Small intestine (tissue), 7 donors: ENCODE results near the gene SARDH. TPM values are rescaled to one million over a fixed set of nuclear protein-coding genes. Genes with fewer than 3 reads are reported as not detected.
"Not testable (repeated sequence)": the region's sequence is repeated elsewhere in the genome, so short reads cannot be mapped to it uniquely, and the experiment has no call there.

Source experiments
- DNase-seq, 2 donors: peaks; one replicate each; pipeline versions ENCODE4 v3.0.0 to v3.0.0-alpha.2; 2013
- FAIRE-seq: peaks from 2 replicates; lab custom pipeline; 2012; peaks lifted over from hg19 to GRCh38; lab: Jason Lieb, UNC
- H3K27ac ChIP-seq, 3 donors: one replicate each; pipeline ENCODE4 v1.5.1; 2013; ENCODE audit warnings: low read length in 2 of 3, mild to moderate bottlenecking in 2 of 3, control low read depth in 1 of 3, inconsistent platforms in 1 of 3, low read depth in 1 of 3, moderate library complexity in 1 of 3
- H3K27me3 ChIP-seq, 3 donors: one replicate each; pipeline ENCODE4 v1.6.1; 2013; ENCODE audit warnings: low read length in 3 of 3, inconsistent platforms in 1 of 3; ENCODE audit not compliant: control insufficient read depth in 3 of 3, insufficient read depth in 3 of 3
- H3K36me3 ChIP-seq, 3 donors: one replicate each; pipeline ENCODE4 v1.6.1; 2013; ENCODE audit warnings: low read length in 3 of 3, inconsistent platforms in 1 of 3, low read depth in 1 of 3, mild to moderate bottlenecking in 1 of 3, moderate library complexity in 1 of 3; ENCODE audit not compliant: control insufficient read depth in 3 of 3, insufficient read depth in 2 of 3
- H3K4me1 ChIP-seq, 3 donors: one replicate each; pipeline ENCODE4 v1.6.1; 2013; ENCODE audit warnings: low read length in 2 of 3, inconsistent platforms in 1 of 3, low read depth in 1 of 3, mild to moderate bottlenecking in 1 of 3, moderate library complexity in 1 of 3; ENCODE audit not compliant: control insufficient read depth in 3 of 3, insufficient read depth in 2 of 3
- H3K4me3 ChIP-seq, 3 donors: one replicate each; pipeline ENCODE4 v1.5.1; 2013; ENCODE audit warnings: low read length in 3 of 3, control low read depth in 1 of 3, inconsistent platforms in 1 of 3, low read depth in 1 of 3, mild to moderate bottlenecking in 1 of 3, moderate library complexity in 1 of 3
- H3K9me3 ChIP-seq, 2 donors: one replicate each; pipeline ENCODE4 v1.6.1; 2013; ENCODE audit warnings: low read depth in 1 of 2, low read length in 1 of 2; ENCODE audit not compliant: control insufficient read depth in 2 of 2, insufficient read depth in 1 of 2
- WGBS, 3 donors: extraction: QIAGEN DNeasy Blood & Tissue Kit; methylation state at CpG; one replicate each; pipeline ENCODE4 v1.1.7; 2013; 5-methylcytosine and 5-hydroxymethylcytosine counted together
- polyA plus RNA-seq, 4 donors: library from polyadenylated mRNA; stranded (reverse) in 3 of 4; unstranded in 1 of 4; fragments of 200-250 nt in 3 of 4; fragments of 120-200 nt in 1 of 4; gene quantifications; one replicate each; pipeline versions ENCODE4 v1.2.1 to v1.2.3, GENCODE V29; 2013
- donor health status: healthy with polysubstance abuse.
- donor health status: control.
- donor health status: control.
- donor health status: Bipolar disorder and iron deficiency.
- donor health status: healthy.

Gene SARDH
- polyA plus RNA-seq, 4 donors: 0.51 to 2.6 (median 0.54) TPM; not detected in 1

GRCh38 chr9:133632806-133633680 lies 105.1 kb downstream of the SARDH start:
- Histone ChIP-seq H3K4me1 (no peaks in the 10 kb centered on the region), H3K27ac (no peak overlapping the region), H3K9me3 (no peaks in the 10 kb centered on the region), H3K4me3 (no peak overlapping the region), H3K27me3 (peaks cover 0 to 4% (median 0%) of the 10 kb centered on the region in 3 donors), H3K36me3 (no peaks in the 10 kb centered on the region)
- FAIRE-seq (no peak), DNase-seq (no peak)
- WGBS, 3 donors: 60 to 68% (median 65%) methylated on average over 18 to 27 of the region's 27 CpGs

GRCh38 chr9:133631111-133631510 lies 107.0 kb downstream of the SARDH start:
- no peaks in the 10 kb centered on the region for H3K4me1 ChIP-seq
- H3K27ac ChIP-seq: no peak overlapping the region
- no peaks in the 10 kb centered on the region for H3K36me3 ChIP-seq
- H3K27me3 ChIP-seq: peaks cover 0 to 4% (median 0%) of the 10 kb centered on the region in 3 donors
- no peak for FAIRE-seq
- H3K4me3 ChIP-seq: no peak overlapping the region
- peaks cover 0 to 4% of the 10 kb centered on the region in 2 donors for H3K9me3 ChIP-seq
- DNase-seq: no peak
- WGBS, 3 donors: 82 to 91% (median 85%) methylated on average over 11 to 12 of the region's 12 CpGs

- Histone ChIP-seq H3K27ac (no peak overlapping the region), H3K4me3 (no peak overlapping the region), H3K36me3 (no peaks in the 10 kb centered on the region), H3K27me3 (peaks cover 0 to 2% (median 0%) of the 10 kb centered on the region in 3 donors), H3K9me3 (peaks cover 0 to 11% of the 10 kb centered on the region in 2 donors), H3K4me1 (no peaks in the 10 kb centered on the region)
- DNase-seq (no peak), FAIRE-seq (no peak)
- WGBS, 3 donors: 76 to 87% (median 85%) methylated on average over 22 to 23 of the region's 23 CpGs
These were observed 108.7 kb downstream of the SARDH start for GRCh38 chr9:133629221-133630110.

- H3K27me3 ChIP-seq: peaks cover 0 to 2% (median 0%) of the 10 kb centered on the region in 3 donors
- WGBS, 3 donors: 63 to 72% (median 71%) methylated on average over 8 of the region's 8 CpGs
- H3K27ac ChIP-seq: no peak overlapping the region
- H3K4me1 ChIP-seq: no peaks in the 10 kb centered on the region
- peaks cover 0 to 11% of the 10 kb centered on the region in 2 donors for H3K9me3 ChIP-seq
- no peak for DNase-seq
- H3K36me3 ChIP-seq: no peaks in the 10 kb centered on the region
- FAIRE-seq: no peak
- no peak overlapping the region for H3K4me3 ChIP-seq
These were observed 109.4 kb downstream of the SARDH start for GRCh38 chr9:133628766-133629165.

GRCh38 chr9:133627341-133627740 lies 110.8 kb downstream of the SARDH start:
- H3K9me3 ChIP-seq: peaks cover 0 to 11% of the 10 kb centered on the region in 2 donors
- FAIRE-seq (no peak), DNase-seq (no peak)
- no peak overlapping the region for H3K27ac ChIP-seq
- WGBS, 3 donors: 65 to 77% (median 73%) methylated on average over 3 of the region's 3 CpGs
- no peaks in the 10 kb centered on the region for H3K36me3 ChIP-seq
- H3K4me3 ChIP-seq: no peak overlapping the region
- no peaks in the 10 kb centered on the region for H3K4me1 ChIP-seq
- peaks cover 0 to 4% (median 2%) of the 10 kb centered on the region in 3 donors for H3K27me3 ChIP-seq

GRCh38 chr9:133626008-133626407 lies 112.1 kb downstream of the SARDH start:
- not testable (repeated sequence) for H3K4me3 ChIP-seq, H3K27me3 ChIP-seq, H3K4me1 ChIP-seq, DNase-seq, H3K27ac ChIP-seq, H3K36me3 ChIP-seq, FAIRE-seq
- H3K9me3 ChIP-seq: peaks cover 0 to 11% of the 10 kb centered on the region in 2 donors

- Histone ChIP-seq H3K4me1 (no peaks in the 10 kb centered on the region), H3K9me3 (peaks cover 0 to 11% of the 10 kb centered on the region in 2 donors), H3K27ac (no peak overlapping the region), H3K36me3 (no peaks in the 10 kb centered on the region), H3K4me3 (no peak overlapping the region), H3K27me3 (peaks cover 0 to 22% (median 2%) of the 10 kb centered on the region in 3 donors)
- 59 to 71% (median 60%) methylated on average over 5 of the region's 5 CpGs for WGBS, 3 donors
- no peak for FAIRE-seq
- DNase-seq: no peak
These were observed 115.6 kb downstream of the SARDH start for GRCh38 chr9:133622555-133622954.

- WGBS, 3 donors: 62 to 75% (median 71%) methylated on average over 11 of the region's 11 CpGs
- Histone ChIP-seq H3K9me3 (peaks cover 0 to 7% of the 10 kb centered on the region in 2 donors), H3K36me3 (no peaks in the 10 kb centered on the region), H3K27ac (no peak overlapping the region), H3K4me1 (no peaks in the 10 kb centered on the region), H3K4me3 (no peak overlapping the region), H3K27me3 (peaks cover 0 to 25% (median 4%) of the 10 kb centered on the region in 3 donors)
- DNase-seq (no peak), FAIRE-seq (no peak)
These were observed 116.4 kb downstream of the SARDH start for GRCh38 chr9:133621725-133622267.
